EH (cell line): ENCODE results near the gene FOXRED2.

Experiments used
- DNase-seq: peaks from one replicate; pipeline ENCODE4 v3.0.0-alpha.2; 2015; ENCODE audit warnings: low read depth

FOXRED2 gene

DNA sequence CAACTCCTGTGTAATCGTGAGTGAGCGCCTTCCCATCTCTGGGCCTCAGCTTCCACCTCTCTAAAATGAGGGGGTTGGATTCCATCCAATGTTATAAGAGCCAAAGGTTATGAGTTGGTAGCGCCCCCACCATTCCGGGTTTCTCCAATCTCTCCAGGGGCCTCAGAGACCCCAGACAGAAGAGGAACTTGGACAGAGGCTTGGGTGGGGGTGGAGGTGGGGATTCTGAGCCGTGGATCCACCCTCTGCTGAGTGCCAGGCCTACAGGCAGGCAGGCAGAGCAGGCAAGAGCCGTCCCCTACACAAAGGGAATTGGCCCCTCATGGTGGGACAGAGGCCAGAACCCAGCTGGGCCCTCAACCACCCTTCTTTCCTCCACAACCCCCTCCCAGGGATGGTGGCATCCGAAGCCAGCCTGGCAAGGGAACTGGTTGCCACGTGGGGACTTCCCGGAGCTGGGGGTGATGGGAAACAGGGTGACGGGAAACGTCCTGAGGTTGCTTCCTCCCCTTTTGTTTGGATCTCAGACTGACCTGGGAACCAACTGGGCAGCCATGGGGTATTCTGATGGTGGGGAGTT lies 57.2 kb downstream of the FOXRED2 start:
- no peak for DNase-seq

GRCh38 chr22:36447632-36448031 lies 59.2 kb downstream of the FOXRED2 start:
- no peak for DNase-seq

DNA sequence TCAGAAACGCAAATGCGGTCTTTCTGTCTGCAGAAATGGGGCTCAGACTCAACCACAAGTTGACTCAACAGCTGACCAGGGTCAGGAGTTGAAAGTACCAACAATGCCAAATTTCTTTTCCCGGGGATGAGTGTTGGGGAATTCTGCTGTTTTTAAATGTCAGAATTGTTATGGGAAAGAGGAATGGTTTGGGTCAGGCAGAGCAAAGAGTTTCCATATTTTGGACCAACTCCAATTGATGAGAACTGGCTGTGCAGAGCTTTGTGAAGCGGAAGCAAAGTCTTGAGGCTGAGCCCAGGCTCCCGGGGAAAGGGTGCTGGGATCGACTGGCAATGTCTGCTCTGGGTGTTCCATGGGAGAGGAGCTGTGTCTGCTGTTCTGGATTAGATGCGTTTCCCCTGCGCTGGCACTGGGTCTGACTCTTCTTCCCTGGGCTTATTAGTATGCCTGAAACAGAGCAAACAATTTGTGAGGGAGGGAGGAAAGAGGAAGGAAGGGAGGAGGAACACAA lies 61.6 kb downstream of the FOXRED2 start:
- DNase-seq: peak; percentile 96

DNA sequence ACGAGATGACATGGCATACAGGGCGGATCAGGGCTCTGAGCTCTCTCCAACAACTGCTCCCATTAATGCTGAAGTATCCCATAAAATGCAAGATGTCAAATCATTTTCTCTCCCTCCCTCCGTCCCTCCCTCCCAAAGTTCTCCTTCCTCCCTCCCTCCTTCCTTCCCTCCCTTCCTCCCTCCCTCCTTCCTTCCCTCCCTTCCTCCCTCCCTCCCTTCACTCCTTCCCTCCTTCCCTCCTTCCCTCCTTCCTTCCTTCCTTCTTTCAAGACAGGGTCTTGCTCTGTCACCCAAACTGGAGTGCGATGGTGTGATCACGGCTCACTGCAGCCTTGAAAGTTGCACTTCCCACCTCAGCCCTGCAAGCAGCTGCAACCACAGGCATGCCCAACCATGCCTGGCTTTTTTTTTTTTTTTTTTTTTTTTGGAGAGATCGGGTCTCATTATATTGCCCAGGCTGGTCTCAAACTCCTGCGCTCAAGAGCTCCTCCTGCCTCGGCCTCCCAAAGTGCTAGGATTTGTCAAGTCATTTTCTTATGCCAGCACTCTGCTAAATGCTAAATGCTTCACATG lies 63.6 kb downstream of the FOXRED2 start:
- DNase-seq: peak; percentile 61

DNA sequence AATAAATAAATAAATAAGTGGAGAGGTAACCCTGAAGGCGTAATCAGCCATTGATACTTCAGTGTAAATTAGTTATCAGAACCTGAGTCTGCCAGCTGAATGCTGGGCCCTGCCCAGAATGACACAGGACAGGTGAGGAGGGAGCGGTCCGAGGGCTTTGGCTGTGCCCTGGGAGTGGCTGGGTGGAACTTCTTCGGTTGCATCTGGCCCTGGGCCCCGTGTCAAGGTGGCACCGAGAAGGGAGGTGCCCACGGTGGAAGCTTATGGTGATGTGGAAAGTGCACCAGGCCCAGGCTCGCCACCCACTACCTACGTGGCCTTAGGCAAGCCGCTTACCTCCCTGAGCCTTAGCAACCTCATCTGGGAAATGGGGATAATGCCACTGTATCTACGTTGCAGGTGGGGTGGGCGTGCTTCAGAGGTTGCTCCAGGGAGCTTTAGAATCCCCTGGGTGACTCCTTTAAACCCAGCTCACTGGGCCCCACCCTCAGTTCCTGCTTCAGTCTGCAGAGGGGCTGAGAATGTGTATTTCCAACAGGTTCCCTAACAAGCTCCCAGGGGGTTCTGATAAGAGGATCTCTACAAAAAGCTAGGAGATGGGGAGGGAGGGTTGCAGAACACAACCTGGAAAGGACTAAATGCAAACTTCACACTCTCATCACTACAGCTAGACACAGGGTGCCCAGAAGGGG lies 64.2 kb downstream of the FOXRED2 start:
- DNase-seq: no peak

DNA sequence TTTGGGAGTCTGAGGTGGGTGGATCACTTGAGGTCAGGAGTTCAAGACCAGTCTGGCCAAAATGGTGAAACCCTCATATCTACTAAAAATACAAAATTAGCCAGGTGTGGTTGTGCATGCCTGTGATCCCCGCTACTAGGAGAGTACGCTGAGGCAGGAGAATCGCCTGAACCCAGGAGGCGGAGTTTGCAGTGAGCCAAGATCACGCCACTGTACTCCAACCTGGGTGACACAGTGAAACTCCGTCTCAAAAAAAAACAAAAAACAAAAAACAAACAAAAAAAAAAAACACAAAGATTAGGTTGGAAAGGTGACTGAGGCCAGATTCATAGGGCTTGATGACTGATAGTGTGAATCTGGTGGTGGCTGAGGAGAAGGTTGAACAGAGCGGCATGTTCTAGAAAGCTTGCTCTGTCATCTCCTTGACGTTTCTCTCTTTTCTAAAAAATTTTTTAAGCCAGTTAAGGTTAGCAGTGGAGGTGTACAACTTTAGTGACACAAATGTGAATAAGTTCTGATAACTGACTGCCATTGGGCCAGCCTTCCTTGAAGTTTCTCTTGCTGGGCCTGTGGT lies 66.3 kb downstream of the FOXRED2 start:
- DNase-seq: no peak

GRCh38 chr22:36439481-36440271 lies 67.2 kb downstream of the FOXRED2 start:
- peak; percentile 98 for DNase-seq
